ENCODE results near the gene PID1. TPM values are rescaled to one million over a fixed set of nuclear protein-coding genes. Genes with fewer than 3 reads are reported as not detected.

Gene PID1
- polyA plus RNA-seq, 3 donors, result 61.8 to 117 (median 62.3) TPM

DNA sequence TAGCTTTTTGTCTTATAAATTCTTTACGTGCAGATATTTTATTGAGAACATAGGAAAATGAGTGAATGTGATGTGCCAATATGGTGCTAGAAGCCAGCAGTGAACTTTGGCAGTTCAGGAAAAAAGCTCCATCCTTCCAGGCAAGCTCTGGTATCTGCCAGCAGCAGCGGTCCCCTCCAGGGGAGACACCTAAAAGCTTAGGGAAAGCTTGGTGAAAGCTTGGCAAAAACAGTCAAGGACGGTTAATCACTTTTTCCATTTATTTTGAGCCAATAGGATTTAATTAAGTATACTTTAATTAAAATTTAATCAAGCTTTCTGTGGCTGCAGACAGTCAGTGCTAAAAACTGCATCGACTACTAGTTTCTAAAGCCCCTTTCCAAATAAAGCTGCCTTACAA lies 60.4 kb downstream of the PID1 start:
- intact Hi-C loops (cut with micrococcal nuclease), result no loop called here
- no peak for TF ChIP-seq CTCF (IDR thresholded peaks at IDR 0.05)
- Histone ChIP-seq H2AFZ (ENCODE audit: insufficient read depth, low read depth, low read length, poor library complexity, severe bottlenecking) (no peak overlapping the region), H3K27me3 (ENCODE audit: control insufficient read depth in 2 of 2, insufficient read depth in 2 of 2, low read length in 2 of 2) (no peaks in the 10 kb centered on the region), H3K9me3 (replicated peaks in 1 of 2; ENCODE audit: control insufficient read depth in 1 of 2, insufficient read depth in 1 of 2, low read length in 2 of 2) (peaks cover 6 to 15% of the 10 kb centered on the region in 2 donors), H3K4me3 (replicated peaks in 1 of 3; ENCODE audit: low read depth in 2 of 3, low read length in 3 of 3) (no peak overlapping the region), H3K79me2 (ENCODE audit: insufficient read depth, low read length) (no peaks in the 10 kb centered on the region), H3K27ac (ENCODE audit: low read depth in 1 of 2, low read length in 2 of 2) (no peak overlapping the region), H4K20me1 (ENCODE audit: insufficient read depth, low read length) (peaks cover 98% of the 10 kb centered on the region), H3K9ac (ENCODE audit: insufficient read depth, low read length, poor library complexity, severe bottlenecking) (no peak overlapping the region), H3K36me3 (replicated peaks in 1 of 2; ENCODE audit: control insufficient read depth in 1 of 2, insufficient read depth in 2 of 2, low read length in 2 of 2) (no peaks in the 10 kb centered on the region), H3K4me1 (ENCODE audit: control insufficient read depth in 1 of 2, insufficient read depth in 2 of 2, low read length in 2 of 2) (no peaks in the 10 kb centered on the region), H3K4me2 (replicated peaks; ENCODE audit: extremely low read depth, low read length, poor library complexity, severe bottlenecking) (no peak overlapping the region)
- WGBS (ENCODE audit: insufficient coverage), result 100% methylated on average over 1 of the region's 4 CpGs
- no peak for DNase-seq
- Mint-ChIP-seq H3K36me3 (peaks cover 0 to under 1% of the 10 kb centered on the region in 2 donors), H3K4me3 (no peak overlapping the region), H3K27me3 (ENCODE audit: low read depth in 3 of 3) (peaks cover 0 to 1% (median 1%) of the 10 kb centered on the region in 3 donors), H3K9me3 (peaks cover 2 to 14% (median 9%) of the 10 kb centered on the region in 7 donors), H3K27ac (no peak overlapping the region), H3K4me1 (no peaks in the 10 kb centered on the region)

GRCh38 chr2:229206548-229206947 lies 64.5 kb downstream of the PID1 start:
- Histone ChIP-seq H4K20me1 (ENCODE audit: insufficient read depth, low read length) (peaks cover 96% of the 10 kb centered on the region), H3K36me3 (replicated peaks in 1 of 2; ENCODE audit: control insufficient read depth in 1 of 2, insufficient read depth in 2 of 2, low read length in 2 of 2) (no peaks in the 10 kb centered on the region), H3K27me3 (ENCODE audit: control insufficient read depth in 2 of 2, insufficient read depth in 2 of 2, low read length in 2 of 2) (no peaks in the 10 kb centered on the region), H3K4me3 (replicated peaks in 1 of 3; ENCODE audit: low read depth in 2 of 3, low read length in 3 of 3) (no peak overlapping the region), H3K9me3 (replicated peaks in 1 of 2; ENCODE audit: control insufficient read depth in 1 of 2, insufficient read depth in 1 of 2, low read length in 2 of 2) (peaks cover 6 to 15% of the 10 kb centered on the region in 2 donors), H2AFZ (ENCODE audit: insufficient read depth, low read depth, low read length, poor library complexity, severe bottlenecking) (no peak overlapping the region), H3K4me1 (ENCODE audit: control insufficient read depth in 1 of 2, insufficient read depth in 2 of 2, low read length in 2 of 2) (no peaks in the 10 kb centered on the region), H3K9ac (ENCODE audit: insufficient read depth, low read length, poor library complexity, severe bottlenecking) (no peak overlapping the region), H3K79me2 (ENCODE audit: insufficient read depth, low read length) (no peaks in the 10 kb centered on the region), H3K4me2 (replicated peaks; ENCODE audit: extremely low read depth, low read length, poor library complexity, severe bottlenecking) (no peak overlapping the region), H3K27ac (ENCODE audit: low read depth in 1 of 2, low read length in 2 of 2) (no peak overlapping the region)
- no peak overlapping the region for H3K27ac Mint-ChIP-seq
- H3K9me3 Mint-ChIP-seq, result peaks cover 2 to 12% (median 8%) of the 10 kb centered on the region in 7 donors
- no peak for DNase-seq
- intact Hi-C loops (cut with micrococcal nuclease), result no loop called here
- peaks cover 0 to 1% (median 0%) of the 10 kb centered on the region in 3 donors for H3K27me3 Mint-ChIP-seq (ENCODE audit: low read depth in 3 of 3)
- H3K4me1 Mint-ChIP-seq, result no peaks in the 10 kb centered on the region
- no peak for TF ChIP-seq CTCF (IDR thresholded peaks at IDR 0.05)
- H3K4me3 Mint-ChIP-seq, result no peak overlapping the region
- H3K36me3 Mint-ChIP-seq, result no peaks in the 10 kb centered on the region
- 93% methylated on average over 2 of the region's 6 CpGs for WGBS (ENCODE audit: insufficient coverage)
